Left renal cortex interstitium (tissue), 4 donors: ENCODE measurements around the gene LHPP. TPM values are rescaled to one million over a fixed set of nuclear protein-coding genes. Genes with fewer than 3 reads are reported as not detected.

ENCODE experiments used
- DNase-seq, 4 donors: peaks; one replicate each; pipeline ENCODE4 v3.0.0-alpha.2; 2013; ENCODE audit warnings: low read depth in 4 of 4, low spot score in 2 of 4, missing footprints in 1 of 4
- polyA plus RNA-seq, 4 donors: library from polyadenylated mRNA; unstranded; fragments of 120-200 nt; gene quantifications; one replicate each; pipeline ENCODE4 v1.2.1, GENCODE V29; 2013; ENCODE audit not compliant: insufficient read length in 4 of 4

The LHPP gene
- polyA plus RNA-seq, 4 donors = 18.7 to 26.4 (median 22.0) TPM

GRCh38 chr10:124447751-124448466 is 13.7 kb upstream of the LHPP start:
- DNase-seq = no peak

- no peak for DNase-seq
Measured at GRCh38 chr10:124448696-124449169, 12.9 kb upstream of the LHPP start.

- no peak for DNase-seq
Measured at GRCh38 chr10:124449170-124450011, 12.2 kb upstream of the LHPP start.

- DNase-seq = no peak
Measured at GRCh38 chr10:124450012-124450782, 11.4 kb upstream of the LHPP start, which contains the start of gene NKX1-2. NKX1-2 (minus strand) TSS chr10:124450035; CDS start chr10:124449943, 92 bp downstream.

- no peak for DNase-seq
Measured at GRCh38 chr10:124450783-124451057, 10.9 kb upstream of the LHPP start.

- DNase-seq = no peak
Measured at GRCh38 chr10:124451276-124451675, 10.3 kb upstream of the LHPP start.

- DNase-seq = no peak
Measured at GRCh38 chr10:124453960-124454610, 7.5 kb upstream of the LHPP start.

- DNase-seq = no peak
Measured at GRCh38 chr10:124455441-124455840, 6.2 kb upstream of the LHPP start.

GRCh38 chr10:124458473-124458872 is 3.1 kb upstream of the LHPP start:
- no peak for DNase-seq

- no peak for DNase-seq
Measured at GRCh38 chr10:124458889-124459288, 2.7 kb upstream of the LHPP start.

- DNase-seq = no peak
Measured at GRCh38 chr10:124459395-124459794, 2.2 kb upstream of the LHPP start.

GRCh38 chr10:124460144-124460543 is 1.5 kb upstream of the LHPP start:
- DNase-seq = no peak

- no peak for DNase-seq
Measured at GRCh38 chr10:124462348-124462695, 699 bp downstream of the LHPP start.

GRCh38 chr10:124464028-124464965 is 2.7 kb downstream of the LHPP start:
- no peak for DNase-seq

GRCh38 chr10:124465003-124465776 is 3.6 kb downstream of the LHPP start:
- no peak for DNase-seq

GRCh38 chr10:124465777-124466488 is 4.3 kb downstream of the LHPP start:
- DNase-seq = no peak

- DNase-seq = no peak
Measured at GRCh38 chr10:124467165-124467564, 5.5 kb downstream of the LHPP start.

GRCh38 chr10:124468624-124469023 is 7.0 kb downstream of the LHPP start:
- DNase-seq = no peak
